ENCODE results near the gene NOG. TPM values are rescaled to one million over a fixed set of nuclear protein-coding genes. Genes with fewer than 3 reads are reported as not detected.

NOG gene
- total and polyA plus RNA-seq, 10 of the 15 experiments (the other 5 are each of a cell fraction or from before 2014, with no cell fraction given) = 0.10 TPM; not detected in 9

DNA sequence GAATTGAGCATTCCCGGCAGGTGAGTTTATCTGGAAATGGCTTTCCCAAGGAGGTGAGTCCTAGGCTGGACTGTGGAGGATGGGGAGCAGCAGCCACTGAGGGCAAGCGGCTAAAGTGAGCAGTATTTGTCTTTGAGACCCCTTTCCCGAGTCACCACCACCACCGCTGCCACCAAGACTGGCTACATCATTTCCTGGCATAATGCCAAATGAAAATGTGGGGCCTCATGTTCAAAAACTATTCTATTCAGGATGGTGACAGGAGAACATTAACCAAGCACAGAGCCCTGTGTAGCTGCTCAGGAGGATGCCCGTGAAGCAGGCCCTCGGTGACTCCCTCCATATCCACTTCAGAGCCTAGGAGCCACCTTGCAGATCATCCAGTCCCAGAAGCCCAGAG is 46.0 kb downstream of the NOG start:
- Histone ChIP-seq H3K4me3 (no peak overlapping the region), H3K27ac (ENCODE audit: control insufficient read depth, insufficient read depth) (no peak overlapping the region), H3K4me2 (ENCODE audit: control insufficient read depth, insufficient read depth) (no peak overlapping the region), H3K79me2 (ENCODE audit: control insufficient read depth, insufficient read depth, low read length) (no peaks in the 10 kb centered on the region), H2AFZ (ENCODE audit: control insufficient read depth, low read depth, low read length) (no peak overlapping the region), H3K9ac (ENCODE audit: control insufficient read depth, insufficient read depth, low read length) (no peak overlapping the region), H3K4me1 (ENCODE audit: control insufficient read depth, insufficient read depth, low read length) (no peaks in the 10 kb centered on the region), H4K20me1 (ENCODE audit: control insufficient read depth, insufficient read depth) (no peaks in the 10 kb centered on the region), H3K9me3 (replicated peaks; ENCODE audit: control insufficient read depth, insufficient read depth, low read length) (no peaks in the 10 kb centered on the region), H3K36me3 (ENCODE audit: control insufficient read depth in 2 of 2, insufficient read depth in 2 of 2, low read length in 1 of 2) (no peaks in the 10 kb centered on the region), H3K27me3 (replicated peaks in 1 of 2; ENCODE audit: control insufficient read depth in 2 of 2, insufficient read depth in 2 of 2, low read length in 1 of 2) (peaks cover 0 to 2% of the 10 kb centered on the region in 2 experiments; a peak in 1 of 4 replicates)
- no TSS peak for BruUV-seq (replicated peaks)
- RAD21 ChIA-PET (ENCODE audit: unreplicated experiment) = interaction anchor here (1.3 kb wide), 1 partner anchor 76 kb away, joined by 3 read pairs; no protein-coding TSS in a partner anchor
- 11% methylated on average over 6 of the region's 6 CpGs for WGBS (ENCODE audit: insufficient coverage, insufficient replicate concordance, low lambda C conversion rate, missing lambda C conversion rate)
- CTCF ChIA-PET = no interaction called here
- no peak for DNase-seq (ENCODE audit: low read depth, low spot score)
- intact Hi-C loops (cut with micrococcal nuclease; ENCODE audit: unreplicated experiment) (no loop called here), in situ Hi-C loops (cut with MboI) (no loop called here)
- ATAC-seq = no peak
- TF ChIP-seq, protein P1, sequence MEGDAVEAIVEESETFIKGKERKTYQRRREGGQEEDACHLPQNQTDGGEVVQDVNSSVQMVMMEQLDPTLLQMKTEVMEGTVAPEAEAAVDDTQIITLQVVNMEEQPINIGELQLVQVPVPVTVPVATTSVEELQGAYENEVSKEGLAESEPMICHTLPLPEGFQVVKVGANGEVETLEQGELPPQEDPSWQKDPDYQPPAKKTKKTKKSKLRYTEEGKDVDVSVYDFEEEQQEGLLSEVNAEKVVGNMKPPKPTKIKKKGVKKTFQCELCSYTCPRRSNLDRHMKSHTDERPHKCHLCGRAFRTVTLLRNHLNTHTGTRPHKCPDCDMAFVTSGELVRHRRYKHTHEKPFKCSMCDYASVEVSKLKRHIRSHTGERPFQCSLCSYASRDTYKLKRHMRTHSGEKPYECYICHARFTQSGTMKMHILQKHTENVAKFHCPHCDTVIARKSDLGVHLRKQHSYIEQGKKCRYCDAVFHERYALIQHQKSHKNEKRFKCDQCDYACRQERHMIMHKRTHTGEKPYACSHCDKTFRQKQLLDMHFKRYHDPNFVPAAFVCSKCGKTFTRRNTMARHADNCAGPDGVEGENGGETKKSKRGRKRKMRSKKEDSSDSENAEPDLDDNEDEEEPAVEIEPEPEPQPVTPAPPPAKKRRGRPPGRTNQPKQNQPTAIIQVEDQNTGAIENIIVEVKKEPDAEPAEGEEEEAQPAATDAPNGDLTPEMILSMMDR (IDR thresholded peaks at IDR 0.05 in 2 of 3, conservative IDR thresholded peaks at IDR 0.05 in 1 of 3; ENCODE audit: control insufficient read depth in 2 of 3, extremely low read depth in 1 of 3, insufficient read depth in 1 of 3, low read depth in 3 of 3, low read length in 3 of 3) = no peak
- TF ChIP-seq SREBF1 (IDR thresholded peaks at IDR 0.05; ENCODE audit: low read length) (no peak), STAT1 (conservative IDR thresholded peaks at IDR 0.05) (no peak), JUND (IDR thresholded peaks at IDR 0.05; ENCODE audit: low read depth, low read length) (no peak), FOS (IDR thresholded peaks at IDR 0.05; ENCODE audit: borderline replicate concordance, extremely low read depth, insufficient read length) (no peak), CHD2 (IDR thresholded peaks at IDR 0.05; ENCODE audit: borderline replicate concordance, low read depth, low read length) (no peak), BACH1 (IDR thresholded peaks at IDR 0.05; ENCODE audit: borderline replicate concordance) (no peak), ATF7 (IDR thresholded peaks at IDR 0.05; ENCODE audit: low read depth) (no peak), CREB1 (IDR thresholded peaks at IDR 0.05; ENCODE audit: low read depth) (no peak), MYC (IDR thresholded peaks at IDR 0.05; ENCODE audit: insufficient read depth, insufficient read length, insufficient replicate concordance, low read length, severe bottlenecking) (no peak), BCL11A (IDR thresholded peaks at IDR 0.05; ENCODE audit: low read depth, low read length) (no peak), WRNIP1 (IDR thresholded peaks at IDR 0.05; ENCODE audit: borderline replicate concordance, low read depth, low read length) (no peak)
- TF ChIP-seq, protein P2, sequence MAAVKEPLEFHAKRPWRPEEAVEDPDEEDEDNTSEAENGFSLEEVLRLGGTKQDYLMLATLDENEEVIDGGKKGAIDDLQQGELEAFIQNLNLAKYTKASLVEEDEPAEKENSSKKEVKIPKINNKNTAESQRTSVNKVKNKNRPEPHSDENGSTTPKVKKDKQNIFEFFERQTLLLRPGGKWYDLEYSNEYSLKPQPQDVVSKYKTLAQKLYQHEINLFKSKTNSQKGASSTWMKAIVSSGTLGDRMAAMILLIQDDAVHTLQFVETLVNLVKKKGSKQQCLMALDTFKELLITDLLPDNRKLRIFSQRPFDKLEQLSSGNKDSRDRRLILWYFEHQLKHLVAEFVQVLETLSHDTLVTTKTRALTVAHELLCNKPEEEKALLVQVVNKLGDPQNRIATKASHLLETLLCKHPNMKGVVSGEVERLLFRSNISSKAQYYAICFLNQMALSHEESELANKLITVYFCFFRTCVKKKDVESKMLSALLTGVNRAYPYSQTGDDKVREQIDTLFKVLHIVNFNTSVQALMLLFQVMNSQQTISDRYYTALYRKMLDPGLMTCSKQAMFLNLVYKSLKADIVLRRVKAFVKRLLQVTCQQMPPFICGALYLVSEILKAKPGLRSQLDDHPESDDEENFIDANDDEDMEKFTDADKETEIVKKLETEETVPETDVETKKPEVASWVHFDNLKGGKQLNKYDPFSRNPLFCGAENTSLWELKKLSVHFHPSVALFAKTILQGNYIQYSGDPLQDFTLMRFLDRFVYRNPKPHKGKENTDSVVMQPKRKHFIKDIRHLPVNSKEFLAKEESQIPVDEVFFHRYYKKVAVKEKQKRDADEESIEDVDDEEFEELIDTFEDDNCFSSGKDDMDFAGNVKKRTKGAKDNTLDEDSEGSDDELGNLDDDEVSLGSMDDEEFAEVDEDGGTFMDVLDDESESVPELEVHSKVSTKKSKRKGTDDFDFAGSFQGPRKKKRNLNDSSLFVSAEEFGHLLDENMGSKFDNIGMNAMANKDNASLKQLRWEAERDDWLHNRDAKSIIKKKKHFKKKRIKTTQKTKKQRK (IDR thresholded peaks at IDR 0.05; ENCODE audit: low read depth, low read length) = no peak
- TF ChIP-seq, protein P3, sequence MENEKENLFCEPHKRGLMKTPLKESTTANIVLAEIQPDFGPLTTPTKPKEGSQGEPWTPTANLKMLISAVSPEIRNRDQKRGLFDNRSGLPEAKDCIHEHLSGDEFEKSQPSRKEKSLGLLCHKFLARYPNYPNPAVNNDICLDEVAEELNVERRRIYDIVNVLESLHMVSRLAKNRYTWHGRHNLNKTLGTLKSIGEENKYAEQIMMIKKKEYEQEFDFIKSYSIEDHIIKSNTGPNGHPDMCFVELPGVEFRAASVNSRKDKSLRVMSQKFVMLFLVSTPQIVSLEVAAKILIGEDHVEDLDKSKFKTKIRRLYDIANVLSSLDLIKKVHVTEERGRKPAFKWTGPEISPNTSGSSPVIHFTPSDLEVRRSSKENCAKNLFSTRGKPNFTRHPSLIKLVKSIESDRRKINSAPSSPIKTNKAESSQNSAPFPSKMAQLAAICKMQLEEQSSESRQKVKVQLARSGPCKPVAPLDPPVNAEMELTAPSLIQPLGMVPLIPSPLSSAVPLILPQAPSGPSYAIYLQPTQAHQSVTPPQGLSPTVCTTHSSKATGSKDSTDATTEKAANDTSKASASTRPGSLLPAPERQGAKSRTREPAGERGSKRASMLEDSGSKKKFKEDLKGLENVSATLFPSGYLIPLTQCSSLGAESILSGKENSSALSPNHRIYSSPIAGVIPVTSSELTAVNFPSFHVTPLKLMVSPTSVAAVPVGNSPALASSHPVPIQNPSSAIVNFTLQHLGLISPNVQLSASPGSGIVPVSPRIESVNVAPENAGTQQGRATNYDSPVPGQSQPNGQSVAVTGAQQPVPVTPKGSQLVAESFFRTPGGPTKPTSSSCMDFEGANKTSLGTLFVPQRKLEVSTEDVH (IDR thresholded peaks at IDR 0.05; ENCODE audit: low read depth, partially characterized antibody) = no peak
- POLR2A ChIA-PET = no interaction called here
- SMC1A ChIA-PET (ENCODE audit: uncharacterized antibody, unreplicated experiment) = no interaction called here
- no peak for FAIRE-seq
